GM12801 (cell line): ENCODE measurements around the gene HOXC5.

Source experiments
- TF ChIP-seq, protein P1 (sequence below): IDR thresholded peaks from one replicate; pipeline ENCODE4 v1.5.1; 2011; ENCODE audit warnings: control low read depth; ENCODE audit not compliant: insufficient read length; ENCODE audit errors: extremely low read depth

HOXC5 gene

DNA sequence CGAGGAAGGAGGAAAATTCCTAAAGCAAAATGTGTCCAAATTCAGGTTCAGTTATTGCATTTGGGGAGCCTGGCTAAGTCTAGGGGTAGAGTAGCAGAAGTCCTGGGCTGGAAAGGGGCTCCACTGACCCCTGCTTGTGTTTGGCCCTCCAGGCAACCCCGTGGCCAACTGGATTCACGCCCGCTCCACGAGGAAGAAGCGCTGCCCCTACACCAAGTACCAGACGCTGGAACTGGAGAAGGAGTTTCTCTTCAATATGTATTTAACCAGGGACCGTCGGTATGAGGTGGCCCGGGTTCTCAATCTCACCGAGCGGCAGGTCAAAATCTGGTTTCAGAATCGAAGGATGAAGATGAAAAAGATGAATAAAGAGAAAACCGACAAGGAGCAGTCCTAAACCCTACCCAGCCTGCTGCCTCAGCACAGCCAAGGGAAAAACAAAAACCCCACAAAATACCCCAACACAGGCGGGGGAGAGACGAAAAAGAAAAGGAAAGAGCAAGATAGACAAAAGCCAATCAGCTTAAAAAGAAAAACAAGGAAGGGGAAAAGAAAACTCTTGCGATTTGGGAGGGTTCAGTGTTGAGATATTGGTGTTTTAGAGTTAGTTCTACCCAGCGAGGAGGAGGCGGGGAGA, 30.5 kb upstream of the HOXC5 start:
- TF ChIP-seq, protein P1, sequence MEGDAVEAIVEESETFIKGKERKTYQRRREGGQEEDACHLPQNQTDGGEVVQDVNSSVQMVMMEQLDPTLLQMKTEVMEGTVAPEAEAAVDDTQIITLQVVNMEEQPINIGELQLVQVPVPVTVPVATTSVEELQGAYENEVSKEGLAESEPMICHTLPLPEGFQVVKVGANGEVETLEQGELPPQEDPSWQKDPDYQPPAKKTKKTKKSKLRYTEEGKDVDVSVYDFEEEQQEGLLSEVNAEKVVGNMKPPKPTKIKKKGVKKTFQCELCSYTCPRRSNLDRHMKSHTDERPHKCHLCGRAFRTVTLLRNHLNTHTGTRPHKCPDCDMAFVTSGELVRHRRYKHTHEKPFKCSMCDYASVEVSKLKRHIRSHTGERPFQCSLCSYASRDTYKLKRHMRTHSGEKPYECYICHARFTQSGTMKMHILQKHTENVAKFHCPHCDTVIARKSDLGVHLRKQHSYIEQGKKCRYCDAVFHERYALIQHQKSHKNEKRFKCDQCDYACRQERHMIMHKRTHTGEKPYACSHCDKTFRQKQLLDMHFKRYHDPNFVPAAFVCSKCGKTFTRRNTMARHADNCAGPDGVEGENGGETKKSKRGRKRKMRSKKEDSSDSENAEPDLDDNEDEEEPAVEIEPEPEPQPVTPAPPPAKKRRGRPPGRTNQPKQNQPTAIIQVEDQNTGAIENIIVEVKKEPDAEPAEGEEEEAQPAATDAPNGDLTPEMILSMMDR = no peak

DNA sequence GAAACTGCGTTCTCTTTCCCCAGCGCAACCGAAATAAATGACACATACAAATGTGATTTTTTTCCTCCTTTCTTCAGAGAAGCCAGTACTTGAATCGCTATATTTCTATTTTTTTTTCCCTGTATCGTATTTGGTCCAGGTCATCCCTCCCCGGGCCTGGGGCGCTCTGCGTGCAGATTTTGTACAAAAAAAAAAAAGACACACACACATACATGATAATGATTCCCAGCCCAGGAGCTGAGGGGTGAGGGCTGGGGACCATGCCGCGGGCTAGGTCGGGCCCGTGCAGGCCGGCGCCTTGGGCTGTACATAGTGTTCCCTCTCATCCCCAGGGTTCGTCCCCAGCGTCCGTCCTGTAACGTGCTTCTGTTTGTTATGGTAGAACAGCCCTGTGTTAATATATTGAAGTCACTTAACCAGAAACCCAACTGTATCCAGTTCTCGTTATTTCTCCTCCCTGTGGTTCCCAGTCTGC, 29.9 kb upstream of the HOXC5 start:
- TF ChIP-seq, protein P1 = no peak

DNA sequence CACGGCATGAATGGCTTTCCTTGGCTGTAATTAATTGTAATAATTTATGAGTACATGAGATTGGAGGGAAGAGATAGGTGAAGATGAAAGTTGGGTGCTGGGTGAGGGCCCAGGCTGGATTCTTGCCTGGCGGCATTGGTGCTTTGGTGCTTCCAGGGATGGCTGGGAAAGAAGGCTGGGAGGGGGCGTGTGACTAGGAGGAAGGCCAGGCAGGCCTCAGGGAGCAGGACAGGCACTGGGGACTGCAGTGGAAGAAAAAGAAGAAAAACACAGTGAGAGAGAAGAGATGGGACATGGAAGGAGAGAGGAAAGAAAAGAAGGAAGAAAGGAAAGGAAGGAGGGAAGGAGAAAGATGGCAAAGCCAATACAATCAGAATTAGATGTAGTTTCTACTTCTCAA, 29.2 kb upstream of the HOXC5 start:
- TF ChIP-seq, protein P1 = no peak

DNA sequence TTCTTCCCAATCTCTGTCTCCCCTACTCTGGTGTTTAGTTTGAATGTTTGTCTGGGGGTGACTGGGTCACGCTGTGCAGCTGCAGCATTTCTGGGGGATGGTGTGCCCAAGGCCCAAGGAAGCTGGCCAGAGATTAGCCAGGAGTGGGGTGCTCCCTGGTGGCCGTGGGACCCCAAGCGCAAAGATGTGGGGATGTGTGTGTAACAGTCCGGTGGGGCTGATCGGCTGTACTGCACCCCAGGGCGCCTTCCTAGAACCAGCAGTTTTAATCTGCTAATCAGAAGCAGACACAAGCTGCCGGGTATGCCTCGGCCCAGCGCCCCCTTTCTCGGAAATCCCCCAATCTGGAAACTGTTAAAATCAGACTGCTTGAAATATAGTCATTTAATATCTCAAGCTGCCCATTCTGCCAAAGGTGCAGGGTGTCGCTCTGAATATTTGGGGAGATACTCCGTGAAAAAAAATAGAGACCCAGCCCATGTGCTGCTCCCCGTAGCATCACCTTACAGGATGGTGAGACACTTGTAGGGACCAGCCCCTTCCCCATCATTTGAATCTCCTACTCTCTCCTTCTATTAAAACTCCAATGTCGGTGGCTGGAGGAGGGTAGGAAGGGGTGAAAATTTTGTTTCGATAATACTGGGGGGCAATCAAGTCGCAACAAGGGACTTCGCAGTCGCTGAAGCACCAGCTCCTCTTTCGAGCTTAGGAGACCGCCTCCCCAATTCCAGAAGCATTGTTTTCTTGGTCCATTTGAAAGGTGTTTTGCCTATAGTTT, 28.6 kb upstream of the HOXC5 start:
- TF ChIP-seq, protein P1 = no peak

DNA sequence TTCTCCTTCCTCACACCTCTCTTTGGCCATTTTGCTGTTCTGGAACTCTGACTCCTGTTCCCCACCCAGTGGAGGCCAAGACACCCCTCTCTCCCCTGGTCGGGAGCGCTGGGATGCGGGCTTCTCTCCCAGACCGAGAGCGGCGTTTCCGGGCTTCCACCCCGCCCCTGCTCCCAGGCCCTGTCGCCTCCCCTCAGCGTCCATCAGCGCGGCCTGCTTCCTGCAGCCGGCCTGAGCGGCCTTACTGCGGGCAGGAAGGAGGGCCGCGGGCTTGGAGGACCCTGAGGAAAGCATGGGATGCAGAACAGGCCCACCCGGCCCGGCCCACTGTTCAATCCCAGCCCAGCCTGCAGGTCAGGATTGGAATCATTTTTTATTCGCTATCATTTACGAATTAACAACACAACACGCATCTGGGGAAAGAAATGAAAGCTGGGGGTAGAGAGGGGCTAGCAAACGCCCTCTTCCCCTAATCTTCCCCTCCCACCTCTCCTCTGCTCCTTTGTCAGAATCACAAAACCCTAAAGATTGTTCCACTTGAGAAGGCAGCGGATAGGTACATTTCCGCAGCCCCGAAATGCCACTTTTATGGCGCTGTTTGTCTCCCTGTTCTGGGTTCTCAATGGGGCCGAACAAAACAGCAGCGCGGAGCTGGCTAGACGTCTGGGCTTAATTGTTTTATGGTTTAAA, 27.9 kb upstream of the HOXC5 start:
- TF ChIP-seq, protein P1 = no peak

DNA sequence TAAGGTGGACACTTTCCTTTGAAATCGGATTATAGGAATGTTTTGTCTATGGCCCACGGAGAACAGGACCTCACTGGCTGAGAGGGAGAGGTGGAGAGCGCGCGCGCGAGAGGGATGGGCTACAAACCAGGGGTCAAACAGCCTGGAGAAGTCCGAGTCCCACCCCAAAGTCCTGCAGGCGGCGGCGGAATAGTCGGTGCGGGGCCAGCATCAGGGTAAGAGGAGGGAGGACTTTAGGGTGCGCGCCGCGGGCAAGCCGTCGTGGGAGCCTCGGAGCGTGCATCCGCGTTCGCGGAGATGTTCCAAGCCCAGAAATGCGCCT, 27.4 kb upstream of the HOXC5 start:
- TF ChIP-seq, protein P1 = no peak

DNA sequence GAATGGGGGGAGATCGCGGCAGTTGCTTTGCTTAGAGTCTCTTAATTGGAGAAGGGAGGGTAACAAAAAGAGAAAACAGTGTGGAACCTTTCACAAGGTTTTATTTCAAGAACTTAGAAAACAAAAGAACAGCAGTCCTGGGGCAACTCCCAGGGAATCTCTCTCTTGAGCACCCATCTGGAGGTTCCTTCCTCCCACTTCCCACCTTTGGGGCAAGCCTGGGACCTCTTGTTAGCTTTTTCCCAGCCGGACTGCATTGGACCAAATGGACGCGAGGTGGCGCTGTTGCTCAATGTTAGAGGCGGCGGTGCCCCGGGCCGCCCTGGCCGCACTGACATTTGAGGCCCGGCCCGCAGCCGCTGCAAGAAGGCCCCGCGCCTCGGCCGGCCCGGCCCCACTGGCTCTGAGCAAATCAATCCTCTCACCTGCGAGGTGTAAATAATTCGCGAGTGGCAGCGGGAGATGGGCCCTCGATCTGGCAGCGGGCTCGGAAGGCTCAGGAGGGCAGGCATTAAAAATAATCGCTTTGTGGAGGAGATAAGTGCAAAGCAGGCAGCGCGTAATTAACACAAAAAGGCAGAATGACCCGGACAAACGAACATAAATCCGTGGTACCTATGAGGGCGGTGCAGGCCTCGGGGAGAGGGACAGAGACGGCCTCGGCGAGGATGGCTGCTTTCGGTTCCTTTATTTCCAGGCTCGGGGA, 26.8 kb upstream of the HOXC5 start:
- TF ChIP-seq, protein P1 = no peak
